CD4-positive, alpha-beta T cell treated with Interleukin-6 at 100 ng/mL for 8 hours (primary cell): ENCODE results near the gene TFB2M.
"Not testable (repeated sequence)": the region's sequence is repeated elsewhere in the genome, so short reads cannot be mapped to it uniquely, and the experiment has no call there.

Source experiments
- DNase-seq: peaks from one replicate; pipeline ENCODE4 v3.0.0-alpha.2; 2020; ENCODE audit warnings: mixed read lengths, low spot score

Gene TFB2M, protein sequence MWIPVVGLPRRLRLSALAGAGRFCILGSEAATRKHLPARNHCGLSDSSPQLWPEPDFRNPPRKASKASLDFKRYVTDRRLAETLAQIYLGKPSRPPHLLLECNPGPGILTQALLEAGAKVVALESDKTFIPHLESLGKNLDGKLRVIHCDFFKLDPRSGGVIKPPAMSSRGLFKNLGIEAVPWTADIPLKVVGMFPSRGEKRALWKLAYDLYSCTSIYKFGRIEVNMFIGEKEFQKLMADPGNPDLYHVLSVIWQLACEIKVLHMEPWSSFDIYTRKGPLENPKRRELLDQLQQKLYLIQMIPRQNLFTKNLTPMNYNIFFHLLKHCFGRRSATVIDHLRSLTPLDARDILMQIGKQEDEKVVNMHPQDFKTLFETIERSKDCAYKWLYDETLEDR

DNA sequence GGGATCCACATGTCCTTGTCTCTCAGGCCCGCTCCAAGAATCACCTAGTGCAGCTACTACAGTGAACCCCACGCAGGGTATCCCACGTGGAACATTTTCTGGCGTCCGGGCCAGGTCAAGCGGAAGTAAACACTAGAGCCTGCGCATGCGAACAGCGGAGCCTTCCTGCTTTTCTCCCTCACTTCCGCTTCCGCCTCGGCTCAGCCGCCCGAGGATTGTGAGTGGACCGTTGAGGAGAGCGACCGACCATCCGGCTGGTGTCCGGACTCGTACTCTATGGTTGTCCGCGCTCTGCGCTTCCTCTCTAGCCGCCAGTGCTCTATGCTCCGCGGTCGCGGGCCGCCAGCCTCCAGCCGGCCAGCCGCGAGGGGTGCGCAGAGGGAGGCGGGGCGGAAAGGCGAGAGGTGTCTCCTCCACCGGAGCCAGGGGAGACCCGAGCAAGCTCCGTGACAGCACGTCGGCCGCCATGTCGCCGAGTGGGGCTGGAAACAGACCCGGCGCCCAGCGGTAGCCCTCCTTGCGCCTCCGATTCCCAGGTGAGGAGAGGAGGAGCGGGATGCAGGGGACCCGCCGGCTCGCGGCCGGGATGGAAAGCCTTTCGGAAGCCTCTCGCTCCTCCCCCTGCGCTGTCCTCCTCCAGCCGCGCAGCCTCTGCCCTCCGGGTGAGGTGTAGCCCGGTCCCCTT is at the start of gene TFB2M, which contains the start of gene CNST:
TSS of gene TFB2M (minus strand) at position 134 of the 685 bp plus-strand sequence. CDS start at position 11, 123 bp downstream.
TSS of gene CNST (plus strand) at position 329 of the 685 bp plus-strand sequence. CDS start 25,107 bp downstream, outside the sequence.
- peak; percentile 93 for DNase-seq

DNA sequence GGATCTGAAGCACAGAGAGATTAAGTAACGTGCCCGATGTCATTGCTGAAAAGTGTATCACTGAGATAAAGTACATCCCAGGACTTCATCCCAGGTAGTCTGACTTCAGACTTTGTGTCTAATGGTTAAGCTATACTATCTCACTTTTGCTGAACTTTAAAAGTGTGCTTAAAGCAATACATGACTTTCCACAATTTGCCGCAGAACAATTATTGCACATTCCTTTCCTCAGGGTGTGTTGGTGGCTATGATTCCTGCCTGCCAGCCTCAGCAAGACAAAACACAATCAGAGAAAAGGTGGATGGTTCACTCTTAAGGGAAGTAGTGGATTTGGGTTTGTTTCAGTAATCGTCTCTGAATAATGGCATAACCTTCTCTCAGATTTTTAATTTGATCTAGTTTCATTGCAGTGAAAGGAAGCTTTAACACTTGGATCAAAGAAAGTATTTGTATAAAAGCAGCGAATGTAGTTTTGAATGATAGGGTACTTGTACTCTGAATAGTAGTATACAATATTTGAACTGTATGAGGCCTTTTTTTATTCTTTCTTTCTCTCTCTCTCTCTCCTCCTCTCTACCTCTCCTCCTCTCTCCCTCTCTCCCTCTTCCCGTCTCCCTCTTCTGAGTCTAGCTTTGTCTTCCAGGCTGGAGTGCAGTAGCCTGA is 47.2 kb upstream of the TFB2M start:
- no peak for DNase-seq

DNA sequence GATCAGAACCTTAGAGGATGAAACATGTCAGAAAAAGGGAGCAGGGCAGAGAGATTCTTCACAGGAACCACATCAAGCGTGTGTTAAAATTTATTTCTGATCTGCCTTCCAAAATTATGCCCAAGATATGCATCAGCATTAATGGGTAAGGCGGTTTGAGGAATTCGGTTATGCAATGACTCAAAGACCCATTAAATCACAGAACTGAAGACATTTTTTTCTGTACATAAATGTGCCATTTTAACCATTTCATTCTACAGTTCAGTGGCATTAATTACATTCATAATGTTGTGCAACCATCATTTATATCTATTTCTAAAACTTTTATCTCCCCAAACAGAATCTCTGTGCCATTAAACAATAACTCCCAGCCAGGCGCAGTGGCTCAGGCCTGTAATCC is 43.6 kb upstream of the TFB2M start:
- DNase-seq = no peak

DNA sequence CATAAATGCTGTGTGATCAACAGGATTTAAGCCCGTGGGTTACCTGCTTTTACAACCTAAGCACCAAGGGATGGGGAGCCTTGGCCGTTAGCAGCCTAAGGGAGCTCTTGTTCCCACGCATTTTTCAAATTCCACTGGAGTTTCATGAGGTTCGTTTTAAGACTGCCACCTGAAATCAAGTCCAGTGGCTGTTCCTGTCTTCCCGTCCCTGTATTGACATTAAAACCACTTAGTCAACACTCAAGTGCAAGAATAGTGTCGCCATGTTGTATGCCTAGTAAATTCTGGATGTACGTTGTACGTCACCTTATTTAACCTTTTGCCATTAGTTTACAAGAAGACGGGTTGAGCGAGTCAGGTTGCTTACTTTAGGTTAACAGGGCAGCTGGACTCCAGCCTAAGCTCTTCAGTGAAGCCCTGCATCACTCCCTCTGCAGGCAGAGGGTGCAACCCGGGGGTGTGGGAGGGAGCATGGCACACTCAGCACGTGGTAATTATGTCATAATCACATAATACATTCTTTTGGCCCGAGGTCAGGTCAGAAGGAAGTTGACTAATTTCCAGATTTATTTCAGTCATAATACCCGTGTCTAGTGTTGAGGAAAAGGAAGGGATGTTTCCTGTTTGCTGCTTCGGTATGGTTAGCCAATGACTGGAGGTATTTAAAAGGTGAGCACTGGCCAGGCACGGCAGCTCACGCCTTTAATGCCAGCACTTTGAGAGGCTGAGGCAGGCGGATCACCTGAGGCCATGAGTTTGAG is 42.7 kb upstream of the TFB2M start:
- no peak for DNase-seq

DNA sequence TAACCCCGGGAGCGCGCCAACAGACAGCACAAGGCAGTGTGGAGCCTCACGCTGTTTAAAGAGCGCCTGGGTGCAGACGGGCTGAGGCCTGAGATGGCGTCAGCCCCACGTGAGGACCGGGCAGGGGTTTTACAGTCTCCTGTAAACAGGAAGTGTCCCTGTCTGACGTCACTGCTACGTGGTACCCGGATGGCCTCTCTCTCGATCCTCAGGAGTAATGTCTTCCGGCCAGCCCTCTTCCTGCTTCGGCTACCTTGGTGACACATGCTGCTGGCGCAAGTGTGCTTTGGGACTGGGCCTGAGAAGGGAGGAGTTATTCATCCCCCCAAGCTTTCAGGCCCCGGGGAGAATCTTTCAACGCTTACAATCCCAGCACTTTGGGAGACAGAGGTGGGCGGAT is 41.4 kb upstream of the TFB2M start:
- no peak for DNase-seq

DNA sequence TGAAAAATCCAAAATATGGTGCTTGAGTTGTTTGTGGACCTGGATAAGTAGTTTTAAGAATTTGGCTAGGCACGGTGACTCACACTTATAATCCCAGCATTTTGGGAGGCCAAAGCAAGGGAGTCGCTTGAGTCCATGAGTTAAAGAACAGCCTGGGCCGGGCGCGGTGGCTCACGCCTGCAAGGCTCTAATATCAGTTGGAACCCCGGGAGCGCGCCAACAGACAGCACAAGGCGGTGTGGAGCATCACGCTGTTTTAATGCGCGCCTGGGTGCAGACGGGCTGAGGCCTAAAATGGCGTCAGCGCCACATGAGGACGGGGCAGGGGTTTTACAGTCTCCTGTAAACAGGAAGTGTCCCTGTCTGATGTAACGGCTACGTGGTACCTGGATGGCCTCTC is 39.2 kb upstream of the TFB2M start:
- DNase-seq = not testable (repeated sequence)

DNA sequence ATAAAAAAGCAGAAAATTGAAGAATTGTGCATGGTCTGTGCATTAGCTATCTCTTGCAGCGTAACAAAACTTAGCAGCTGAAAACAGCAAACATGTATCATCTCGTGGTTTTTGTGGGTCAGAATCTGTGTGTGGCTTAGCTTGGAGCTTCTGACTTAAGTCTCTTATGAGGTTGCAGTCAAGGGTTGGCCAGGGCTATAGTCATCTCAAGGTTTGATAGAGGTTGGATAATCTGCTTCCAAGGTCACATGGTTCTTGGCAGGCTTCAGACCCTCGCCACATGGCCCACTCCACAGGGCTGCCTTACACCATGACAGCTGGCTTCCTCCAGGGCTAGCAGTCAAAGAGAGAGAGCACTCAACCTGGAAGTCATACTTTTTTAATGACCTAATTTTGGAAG is 36.1 kb upstream of the TFB2M start:
- DNase-seq = no peak

DNA sequence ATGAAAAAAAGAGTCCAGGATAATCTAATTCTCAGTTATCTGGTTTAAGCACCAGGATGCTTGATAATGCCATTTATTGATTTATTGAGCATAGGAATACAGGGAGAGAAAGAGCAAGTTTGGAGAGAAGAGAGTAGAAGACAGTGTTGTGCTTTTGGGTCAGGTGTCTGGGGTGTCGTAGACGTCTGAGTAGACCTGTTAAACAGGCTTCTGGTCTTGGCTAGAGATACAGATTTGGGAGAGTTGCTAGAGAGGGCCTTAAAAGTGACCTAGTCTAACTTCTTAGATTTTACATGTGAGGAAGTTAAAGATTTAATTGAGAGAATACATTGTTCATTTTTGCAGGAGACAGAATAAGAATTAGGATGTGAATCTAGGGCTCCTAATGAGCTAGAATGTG is 34.5 kb upstream of the TFB2M start:
- DNase-seq = no peak

DNA sequence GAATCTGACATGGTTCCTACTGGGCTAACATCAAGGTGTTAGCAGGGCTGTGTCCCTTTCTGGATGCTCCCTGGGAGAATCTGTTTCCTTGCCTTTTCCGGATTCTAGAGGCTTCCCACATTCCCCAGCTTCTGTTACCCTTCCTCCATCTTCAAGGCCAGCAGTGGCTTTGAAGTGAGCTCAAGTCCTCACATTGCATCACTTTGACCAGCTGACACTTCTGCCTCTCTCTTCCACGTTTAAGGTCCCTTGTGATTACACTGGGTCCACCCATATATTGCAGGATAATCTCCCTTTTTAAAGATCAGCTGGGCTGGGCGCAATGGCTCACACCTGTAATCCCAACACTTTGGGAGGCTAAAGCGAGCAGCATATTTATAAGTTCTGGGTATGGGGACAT is 33.3 kb upstream of the TFB2M start:
- no peak for DNase-seq

DNA sequence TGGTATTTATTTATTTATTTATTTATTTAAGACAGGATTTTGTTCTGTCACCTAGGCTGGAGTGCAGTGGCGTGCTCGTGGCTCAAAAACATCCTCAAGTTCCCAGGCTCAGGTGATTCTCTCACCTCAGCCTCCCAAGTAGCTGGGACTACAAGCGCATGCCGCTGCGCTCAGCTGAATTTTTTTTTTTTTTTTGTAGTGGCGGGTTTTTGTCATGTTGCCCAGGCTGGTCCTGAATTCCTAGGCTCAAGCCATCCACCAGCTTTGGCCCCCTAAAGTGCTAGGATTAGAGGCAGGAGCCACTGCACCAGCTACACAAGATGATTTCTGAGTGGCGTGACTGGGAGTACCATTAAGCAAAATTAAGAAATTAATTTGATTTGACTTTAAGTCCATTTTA is 31.9 kb upstream of the TFB2M start:
- no peak for DNase-seq

DNA sequence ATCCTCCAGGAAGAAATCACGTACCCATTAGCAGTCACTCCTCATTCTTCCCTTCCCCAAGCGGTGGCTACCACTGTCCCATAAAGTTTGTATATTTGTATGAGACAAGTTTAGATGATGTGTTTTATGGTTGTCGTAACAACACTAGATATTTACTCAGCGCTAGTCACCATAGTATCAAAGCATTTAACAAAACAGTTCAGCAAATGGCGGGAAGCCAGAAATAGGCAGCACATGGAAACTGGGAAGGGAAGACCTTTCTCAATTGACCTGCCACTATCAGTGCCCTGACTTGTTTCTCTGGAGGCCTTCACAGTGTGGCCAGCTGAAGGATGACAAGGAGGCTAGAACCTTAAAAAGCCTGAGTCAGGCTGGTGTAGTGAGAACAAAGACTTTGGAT is 31.3 kb upstream of the TFB2M start:
- DNase-seq = no peak

DNA sequence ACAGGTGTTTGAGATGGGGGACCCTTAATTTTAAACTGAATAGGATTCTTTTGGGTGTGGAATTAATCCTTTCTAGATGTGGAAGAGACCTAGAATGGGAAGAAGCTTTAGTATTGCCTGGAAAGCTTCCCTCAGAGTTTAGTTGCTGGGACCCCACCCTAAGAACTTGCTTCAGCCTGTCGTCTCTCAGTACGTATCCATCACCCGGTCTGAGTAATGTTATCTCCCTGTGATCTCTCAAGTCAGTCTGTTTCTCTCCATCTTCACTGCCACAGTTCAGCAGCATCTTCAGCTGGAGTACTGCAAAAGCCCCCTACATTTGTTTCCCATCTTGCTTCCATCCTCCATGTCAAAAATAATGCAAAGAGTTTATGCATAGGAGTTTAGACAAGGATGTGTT is 29.1 kb upstream of the TFB2M start:
- DNase-seq = no peak

DNA sequence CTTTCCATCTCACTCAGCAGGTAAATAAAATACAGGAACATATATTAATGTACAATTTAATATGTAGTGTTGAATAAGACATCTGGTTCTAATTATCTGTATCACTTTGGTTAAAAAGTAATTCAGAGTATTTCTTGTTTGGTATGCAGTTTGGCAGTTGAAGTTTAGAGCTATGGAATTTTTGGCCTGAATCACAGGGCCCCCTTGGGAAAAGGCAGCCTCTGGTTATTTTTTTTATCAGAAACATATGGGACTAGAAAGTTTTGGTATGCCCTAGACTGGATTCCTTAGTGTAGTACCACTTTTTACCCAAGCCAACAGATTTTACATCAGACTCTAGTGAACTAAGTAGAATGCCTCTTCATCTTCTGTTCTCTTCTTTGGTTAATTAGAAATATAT is 26.6 kb upstream of the TFB2M start:
- no peak for DNase-seq

DNA sequence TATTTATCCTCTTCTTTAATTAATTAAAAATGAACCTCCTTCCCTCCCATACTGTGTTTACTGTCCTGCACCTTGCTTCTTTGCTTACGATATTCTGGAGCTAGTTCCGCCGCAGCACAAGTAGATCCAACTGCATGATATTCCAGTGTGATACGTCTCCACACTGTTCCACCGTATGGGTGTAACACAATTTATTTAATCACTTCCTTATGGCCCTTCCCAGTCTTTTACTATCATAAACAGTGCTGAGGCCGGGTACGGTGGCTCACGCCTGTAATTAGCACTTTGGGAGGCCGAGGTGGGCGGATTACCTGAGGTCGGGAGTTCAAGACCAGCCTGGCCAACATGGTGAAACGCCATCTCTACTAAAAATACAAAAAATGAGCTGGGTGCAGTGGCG is 25.9 kb upstream of the TFB2M start:
- no peak for DNase-seq

DNA sequence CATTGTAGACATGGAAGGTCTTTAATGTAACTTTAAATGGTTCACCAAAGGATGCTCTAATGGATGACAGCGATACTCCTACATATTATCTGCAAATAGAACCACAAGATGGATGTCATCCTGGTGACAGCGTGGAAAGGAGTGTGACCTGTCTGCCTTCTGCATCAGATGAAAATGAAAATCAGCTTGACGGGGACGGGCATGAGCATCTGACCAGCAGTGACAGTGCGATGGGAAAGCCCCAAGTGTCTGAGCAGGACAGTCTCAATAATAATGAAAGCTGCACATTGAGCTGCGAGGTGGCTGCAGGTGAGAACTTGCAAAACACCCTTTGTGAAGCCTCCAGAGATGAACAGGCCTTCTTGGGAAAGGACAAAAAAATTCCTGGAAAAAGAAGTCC is 25.4 kb upstream of the TFB2M start:
- no peak for DNase-seq

DNA sequence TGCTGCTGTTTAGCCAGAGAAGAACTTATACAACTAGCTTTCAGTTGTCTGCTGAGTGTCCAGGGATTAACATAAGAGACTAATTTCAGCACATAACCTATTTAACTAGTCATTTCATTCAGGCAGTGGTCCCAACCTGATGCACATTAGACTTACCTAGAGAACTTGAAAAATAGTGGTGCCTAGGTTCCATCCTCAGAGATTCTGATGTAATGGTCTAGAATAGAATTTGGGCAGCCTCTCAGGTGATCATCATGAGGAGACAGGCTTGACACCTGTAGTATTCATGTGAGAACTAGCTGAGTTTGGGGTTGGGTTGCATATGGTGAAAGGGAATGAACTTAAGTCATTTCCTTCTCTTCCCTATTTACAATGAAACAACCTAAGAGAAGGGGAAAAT is 25.0 kb upstream of the TFB2M start:
- DNase-seq = no peak

DNA sequence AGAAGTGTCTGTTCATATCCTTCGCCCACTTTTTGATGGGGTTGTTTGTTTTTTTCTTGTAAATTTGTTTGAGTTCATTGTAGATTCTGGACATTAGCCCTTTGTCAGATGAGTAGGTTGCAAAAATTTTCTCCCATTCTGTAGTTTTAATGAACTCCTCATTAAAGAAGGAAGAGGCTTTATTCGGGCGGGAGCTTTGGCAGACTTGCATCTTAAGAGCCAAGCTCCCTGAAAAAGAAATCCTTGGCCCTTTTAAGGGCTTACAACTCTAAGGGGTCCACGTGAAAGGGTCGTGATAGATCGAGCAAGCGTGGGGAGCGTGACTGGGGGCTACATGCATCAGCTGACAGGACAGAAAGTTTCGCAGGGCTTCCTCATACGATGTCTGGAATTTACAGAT is 23.9 kb upstream of the TFB2M start:
- not testable (repeated sequence) for DNase-seq

DNA sequence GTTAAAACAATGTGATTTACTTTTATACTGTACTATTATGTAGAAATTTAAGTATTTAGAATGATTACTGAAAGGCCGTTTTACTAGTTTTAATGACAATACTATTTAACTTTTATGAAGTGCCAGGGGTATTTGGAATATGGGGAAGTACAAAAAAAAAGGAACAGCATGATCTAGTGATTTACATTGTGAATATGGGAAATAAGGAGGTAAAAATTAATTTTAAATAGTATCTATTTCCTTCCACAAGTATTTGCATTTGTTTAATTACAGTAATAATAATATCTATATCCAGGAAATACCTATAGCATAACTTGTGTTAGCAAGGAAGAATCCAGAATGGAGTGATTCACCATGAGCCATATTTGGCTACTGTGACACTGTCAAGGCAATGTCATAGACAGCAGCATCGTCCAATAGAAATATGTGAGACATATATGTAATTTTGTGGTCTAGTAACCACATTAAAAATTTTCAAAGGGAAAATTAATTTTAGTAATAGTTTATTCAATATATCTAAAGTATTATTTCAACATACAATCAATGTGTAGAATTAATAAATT is 22.2 kb upstream of the TFB2M start:
- no peak for DNase-seq

DNA sequence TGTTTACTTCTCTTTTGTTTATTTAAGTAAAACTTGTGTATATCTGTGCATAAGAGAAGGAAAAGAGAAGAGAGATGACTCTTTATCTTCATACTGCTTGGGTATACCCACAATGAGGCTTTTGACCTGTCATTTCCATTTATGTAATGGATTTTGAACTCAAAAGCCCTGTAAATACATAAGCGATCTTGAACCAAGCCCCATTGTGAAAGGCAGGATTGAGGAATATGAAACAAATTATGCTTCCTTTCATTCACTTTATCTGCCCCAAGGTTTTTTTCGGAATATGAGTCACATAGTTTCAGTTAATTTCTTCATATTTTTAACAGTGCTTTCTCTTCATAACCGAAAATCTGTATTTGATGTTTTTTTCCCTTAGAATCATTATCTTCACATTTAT is 21.5 kb upstream of the TFB2M start:
- no peak for DNase-seq

DNA sequence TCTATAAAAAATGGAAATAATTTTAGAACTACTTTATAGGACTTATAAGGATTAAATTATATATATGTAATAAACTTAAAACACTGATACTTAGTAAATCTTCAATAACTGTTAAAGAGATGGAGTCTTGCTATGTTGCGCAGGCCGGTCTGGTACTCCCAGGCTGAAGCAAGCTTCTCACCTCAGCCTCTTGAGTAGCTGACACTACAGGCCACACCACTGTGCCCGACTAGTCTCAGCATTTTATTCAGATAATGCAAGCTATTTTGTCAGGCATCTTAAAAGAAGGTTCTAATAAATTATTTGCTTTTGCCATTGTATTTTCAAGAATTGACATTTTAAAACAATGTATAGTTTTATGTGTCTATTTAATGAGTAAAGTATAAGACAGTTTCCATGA is 21.0 kb upstream of the TFB2M start:
- no peak for DNase-seq

DNA sequence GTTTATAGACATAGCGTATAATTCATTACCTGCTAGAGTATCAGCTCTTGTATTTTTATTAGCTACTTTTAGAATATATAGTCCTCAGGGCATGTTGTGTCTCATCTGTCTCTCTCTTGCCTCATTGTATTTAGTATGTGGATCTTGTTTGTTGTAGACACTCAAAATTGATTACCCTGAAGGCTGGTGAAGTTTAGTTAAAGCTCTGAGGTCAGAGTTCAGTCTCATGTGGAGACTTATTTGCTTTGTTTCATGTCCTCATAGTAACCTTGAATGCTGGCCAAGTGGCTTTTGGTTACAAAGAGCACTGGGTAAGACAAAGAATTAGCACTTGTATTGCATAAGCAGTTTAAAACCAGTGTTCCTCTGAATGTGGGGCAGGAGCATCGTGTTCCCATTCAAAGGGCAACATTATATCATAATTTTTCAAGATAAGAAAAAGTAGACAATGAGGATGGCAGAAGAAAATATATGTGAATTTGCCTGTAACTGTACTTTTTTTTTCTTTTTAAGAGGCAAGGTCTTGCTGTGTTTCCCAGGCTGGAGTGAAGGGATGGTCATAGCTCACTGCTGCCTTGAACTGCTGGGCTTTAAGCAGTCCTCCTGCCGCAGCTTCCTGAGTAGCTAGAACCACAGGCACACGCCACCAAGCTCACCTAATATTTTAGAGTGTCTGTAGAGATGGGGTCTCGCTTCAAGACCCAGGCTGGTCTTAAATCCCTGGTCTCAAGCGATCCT is 17.6 kb upstream of the TFB2M start:
- DNase-seq = no peak
